NOMO-1 treated with DMSO at 0.1 percent for 48 hours (cell line): ENCODE data around the gene HOXD11.

Experiments used
- DNase-seq: peaks from one replicate; lab custom pipeline; 2025; ENCODE audit not compliant: unreplicated experiment; lab: John Stamatoyannopoulos, UW

HOXD11 gene

GRCh38 chr2:176106581-176107539, at the start of gene HOXD11:
Gene HOXD11 (plus strand): TSS chr2:176107280. CDS start chr2:176107356, 76 bp downstream.
- no peak for DNase-seq

- no peak for DNase-seq
Observed at GRCh38 chr2:176063958-176064357, 43.1 kb upstream of the HOXD11 start.

- DNase-seq: no peak
Observed at GRCh38 chr2:176066645-176067588, 40.2 kb upstream of the HOXD11 start.

GRCh38 chr2:176067589-176068418, 39.3 kb upstream of the HOXD11 start:
- DNase-seq: no peak

- no peak for DNase-seq
Observed at GRCh38 chr2:176068419-176068832, 38.7 kb upstream of the HOXD11 start.

GRCh38 chr2:176071330-176072291, 35.5 kb upstream of the HOXD11 start:
- DNase-seq: no peak

- DNase-seq: no peak
Observed at GRCh38 chr2:176072292-176072669, 34.8 kb upstream of the HOXD11 start.

- DNase-seq: no peak
Observed at GRCh38 chr2:176072951-176073904, 33.9 kb upstream of the HOXD11 start.

GRCh38 chr2:176074919-176075425, 32.1 kb upstream of the HOXD11 start:
- no peak for DNase-seq

- no peak for DNase-seq
Observed at GRCh38 chr2:176075481-176075880, 31.6 kb upstream of the HOXD11 start.

- DNase-seq: no peak
Observed at GRCh38 chr2:176076063-176076462, 31.0 kb upstream of the HOXD11 start.

GRCh38 chr2:176076796-176077195, 30.3 kb upstream of the HOXD11 start:
- DNase-seq: no peak

- DNase-seq: no peak
Observed at GRCh38 chr2:176078541-176079284, 28.4 kb upstream of the HOXD11 start.

- DNase-seq: no peak
Observed at GRCh38 chr2:176079285-176079830, 27.7 kb upstream of the HOXD11 start.

- no peak for DNase-seq
Observed at GRCh38 chr2:176079831-176080539, 27.1 kb upstream of the HOXD11 start.

- no peak for DNase-seq
Observed at GRCh38 chr2:176080540-176081375, 26.3 kb upstream of the HOXD11 start.
